Endothelial cell of umbilical vein (primary cell): ENCODE data around the gene LONP2. TPM values are rescaled to one million over a fixed set of nuclear protein-coding genes. Genes with fewer than 3 reads are reported as not detected.

Source experiments
- BruUV-seq: library from RNA; stranded (reverse); fragments of 400-500 nt; replicated peaks from 2 replicates; lab custom pipeline; 2021; lab: Mats Ljungman, UMichigan
- CTCF ChIA-PET: fragments of 300-600, 350-600 bp; sonication (Branson Sonifier 250); formaldehyde crosslinking; loops from one replicate; lab custom pipeline; 2021; ENCODE audit warnings: antibody characterized with exemption, inconsistent platforms; lab: Charles Lee
- POLR2A ChIA-PET: fragments of 300-600, 350-600 bp; sonication (Branson Sonifier 250); formaldehyde crosslinking; loops from one replicate; lab custom pipeline; 2021; ENCODE audit warnings: antibody characterized with exemption, inconsistent platforms; lab: Charles Lee
- DNase-seq: peaks from one replicate; pipeline ENCODE4 v3.0.0-alpha.2; 2011; ENCODE audit warnings: low read depth, low spot score
- FAIRE-seq: peaks from 2 replicates; lab custom pipeline; 2011; peaks lifted over from hg19 to GRCh38; lab: Jason Lieb, UNC
- H2AFZ ChIP-seq: 2 replicates; pipeline ENCODE4 v1.6.0; 2012; ENCODE audit warnings: low read depth, low read length, control low read depth, inconsistent platforms
- H3K27ac ChIP-seq: 2 replicates; pipeline ENCODE4 v1.5.1; 2011; ENCODE audit warnings: low read depth, mild to moderate bottlenecking, control low read depth, low read length, moderate library complexity; ENCODE audit not compliant: insufficient read depth
- H3K27me3 ChIP-seq, 2 experiments: 2 replicates each; pipeline versions ENCODE4 v1.6.0 to v1.6.1; 2011; ENCODE audit warnings: low read length in 2 of 2, mixed read lengths in 1 of 2; ENCODE audit not compliant: control insufficient read depth in 2 of 2, insufficient read depth in 2 of 2
- H3K36me3 ChIP-seq, 2 experiments: 2 replicates in 1 of 2; 3 replicates in 1 of 2; pipeline ENCODE4 v1.5.1; 2011; ENCODE audit warnings: low read length in 2 of 2, mild to moderate bottlenecking in 1 of 2, moderate library complexity in 1 of 2; ENCODE audit not compliant: control insufficient read depth in 2 of 2, insufficient read depth in 2 of 2; ENCODE audit errors: extremely low read depth in 1 of 2
- H3K4me1 ChIP-seq: 3 replicates; pipeline ENCODE4 v1.5.1; 2011; ENCODE audit warnings: mild to moderate bottlenecking, low read length; ENCODE audit not compliant: control insufficient read depth, insufficient read depth; ENCODE audit errors: extremely low read depth
- H3K4me2 ChIP-seq: 2 replicates; pipeline ENCODE4 v1.6.1; 2011; ENCODE audit warnings: low read length, control low read depth, mixed read lengths; ENCODE audit not compliant: insufficient read depth
- H3K4me3 ChIP-seq, 3 experiments: fragments of 200-600 bp in 1 of 3; sonication (generic), shearing (Covaris generic) in 1 of 3; replicated peaks in 1 of 3; 2 replicates each; pipeline ENCODE4 v1.5.1; 2011 to 2016; ENCODE audit warnings: control low read depth in 3 of 3, low read length in 3 of 3, mild to moderate bottlenecking in 2 of 3, inconsistent platforms in 1 of 3, low read depth in 1 of 3, moderate library complexity in 1 of 3; ENCODE audit not compliant: insufficient read depth in 1 of 3
- H3K79me2 ChIP-seq: 2 replicates; pipeline ENCODE4 v1.6.0; 2012; ENCODE audit warnings: low read length, inconsistent platforms; ENCODE audit not compliant: control insufficient read depth, insufficient read depth
- H3K9ac ChIP-seq: replicated peaks from 2 replicates; pipeline ENCODE3; 2011; ENCODE audit warnings: low read length, control low read depth; ENCODE audit not compliant: insufficient read depth; ENCODE audit errors: extremely low read depth
- H3K9me1 ChIP-seq: replicated peaks from 3 replicates; pipeline ENCODE4 v1.6.0; 2011; ENCODE audit warnings: mild to moderate bottlenecking, low read length; ENCODE audit not compliant: control insufficient read depth, insufficient read depth; ENCODE audit errors: extremely low read depth
- H3K9me3 ChIP-seq: replicated peaks from 2 replicates; pipeline ENCODE4 v1.5.1; 2012; ENCODE audit warnings: low read length, inconsistent platforms; ENCODE audit not compliant: control insufficient read depth, insufficient read depth
- H4K20me1 ChIP-seq: replicated peaks from 2 replicates; pipeline ENCODE3; 2011; ENCODE audit warnings: mild to moderate bottlenecking, low read length; ENCODE audit not compliant: control insufficient read depth, insufficient read depth; ENCODE audit errors: extremely low read depth
- CTCF ChIP-seq, 2 donors: IDR thresholded peaks; 1 replicate in 1 of 2; 2 replicates in 1 of 2; pipeline ENCODE4 v1.5.1; 2011; ENCODE audit warnings: low read length in 2 of 2, mild to moderate bottlenecking in 2 of 2, moderate library complexity in 2 of 2, control low read depth in 1 of 2, inconsistent platforms in 1 of 2, low read depth in 1 of 2; ENCODE audit not compliant: insufficient read depth in 1 of 2; ENCODE audit errors: extremely low read depth in 1 of 2
- EZH2 ChIP-seq: IDR thresholded peaks from 2 replicates; pipeline ENCODE4 v1.6.1; 2012; ENCODE audit warnings: borderline replicate concordance, low read depth, mild to moderate bottlenecking, moderate library complexity, low read length, inconsistent platforms; ENCODE audit not compliant: severe bottlenecking
- FOS ChIP-seq: IDR thresholded peaks from 2 replicates; pipeline ENCODE4 v1.6.1; 2011; ENCODE audit warnings: mild to moderate bottlenecking, low read length, moderate library complexity, borderline replicate concordance; ENCODE audit not compliant: insufficient read depth
- GATA2 ChIP-seq: IDR thresholded peaks from 2 replicates; pipeline ENCODE4 v1.7.0; 2011; ENCODE audit warnings: low read depth, mild to moderate bottlenecking, moderate library complexity, mixed read lengths, low read length; ENCODE audit not compliant: insufficient read length, insufficient read depth
- JUN ChIP-seq: IDR thresholded peaks from 2 replicates; pipeline ENCODE4 v1.6.1; 2011; ENCODE audit warnings: borderline replicate concordance, low read depth; ENCODE audit not compliant: insufficient read length, insufficient read depth
- MAX ChIP-seq: IDR thresholded peaks from 2 replicates; pipeline ENCODE4 v1.6.1; 2011; ENCODE audit not compliant: insufficient read depth, insufficient read length
- MYC ChIP-seq: IDR thresholded peaks from one replicate; pipeline ENCODE4 v1.6.1; 2011; ENCODE audit warnings: mild to moderate bottlenecking, low read depth, low read length
- POLR2A ChIP-seq: IDR thresholded peaks from 2 replicates; pipeline ENCODE4 v1.6.1; 2012; ENCODE audit warnings: low read depth, mild to moderate bottlenecking, control low read depth, low read length
- POLR2AphosphoS5 ChIP-seq: IDR thresholded peaks from 2 replicates; pipeline ENCODE4 v1.6.1; 2012; ENCODE audit warnings: low read depth, mild to moderate bottlenecking, control low read depth, low read length, moderate library complexity; ENCODE audit not compliant: insufficient read depth
- dilution Hi-C: fragments of 300-500 bp; cut with MboI; formaldehyde crosslinking; loops from one replicate; pipeline ENCODE4 v1.15.0; 2019; ENCODE audit warnings: low sequenced_read_pairs; ENCODE audit not compliant: extremely low pct_ligation_motif_present
- intact Hi-C: fragments of 100-400 bp; cut with micrococcal nuclease; formaldehyde crosslinking; loops from one replicate; pipeline ENCODE4 v1.10.0; 2022
- polyA plus RNA-seq, 4 experiments: library from polyadenylated mRNA; depleted of rRNA in 3 of 4; stranded (reverse) in 3 of 4; unstranded in 1 of 4; fragments of >200 nt; gene quantifications; 2 replicates each; pipeline versions ENCODE4 v1.2.1 to v1.2.3, GENCODE V29; 2011 to 2012; ENCODE audit warnings: missing spikeins in 1 of 4
- total RNA-seq: library from RNA; stranded (reverse); gene quantifications from 2 replicates; pipeline ENCODE4 v1.2.3, GENCODE V29; 2021

The LONP2 gene
- total and polyA plus RNA-seq, 2 donors (not counting 3 experiments of a cell fraction or from before 2014, with no cell fraction given): 13.5 to 38.4 TPM

- H3K4me3 ChIP-seq: no peak overlapping the region
- intact Hi-C loops: no loop called here
- H3K27ac ChIP-seq: no peak overlapping the region
- CTCF ChIA-PET: interaction anchor here (1.1 kb wide), 1 partner anchor 12 kb away, joined by 4 read pairs; no protein-coding TSS in a partner anchor
- no peaks in the 10 kb centered on the region for H3K27me3 ChIP-seq
- H3K9ac ChIP-seq: no peak overlapping the region
- FAIRE-seq: no peak
- POLR2A ChIA-PET: no interaction called here
- no peaks in the 10 kb centered on the region for H4K20me1 ChIP-seq
- H3K36me3 ChIP-seq: peaks cover 0 to 3% of the 10 kb centered on the region in 2 experiments
- H3K79me2 ChIP-seq: peaks cover 2% of the 10 kb centered on the region
- H3K9me1 ChIP-seq: peaks cover 2% of the 10 kb centered on the region
- peaks cover 17% of the 10 kb centered on the region for H3K4me1 ChIP-seq
- no peaks in the 10 kb centered on the region for H3K9me3 ChIP-seq
- no TSS peak for BruUV-seq
- H2AFZ ChIP-seq: no peak overlapping the region
- H3K4me2 ChIP-seq: no peak overlapping the region
- DNase-seq: no peak
- TF ChIP-seq CTCF (IDR thresholded peaks at IDR 0.05; ENCODE audit: extremely low read depth in 1 of 2, insufficient read depth in 1 of 2, low read depth in 1 of 2, low read length in 2 of 2): no peak
- no peak for TF ChIP-seq GATA2
- TF ChIP-seq EZH2: no peak
- no peak for TF ChIP-seq MYC
- no peak for TF ChIP-seq JUN
- no peak for TF ChIP-seq POLR2A
- TF ChIP-seq MAX: no peak
- no peak for TF ChIP-seq FOS
- no peak for TF ChIP-seq POLR2AphosphoS5
- dilution Hi-C loops: no loop called here
Measured at GRCh38 chr16:48282636-48283263, 38.6 kb downstream of the LONP2 start.
